HG02870 (cell line): ENCODE data around the gene NR1D2.
"Not testable (repeated sequence)": the region's sequence is repeated elsewhere in the genome, so short reads cannot be mapped to it uniquely, and the experiment has no call there.

Experiments used
- ATAC-seq: cut with Tn5 transposase; IDR thresholded peaks from one replicate; pipeline ENCODE4 v1.9.1; 2021; ENCODE audit warnings: mild to moderate bottlenecking, moderate library complexity; ENCODE audit not compliant: unreplicated experiment

Gene NR1D2

GRCh38 chr3:24002129-24002528 is 57.0 kb downstream of the NR1D2 start:
- ATAC-seq: no peak

- ATAC-seq: no peak
Measured at GRCh38 chr3:24003466-24003865, 58.4 kb downstream of the NR1D2 start.

- ATAC-seq: peak; percentile 81
Measured at GRCh38 chr3:24004171-24004938, 59.3 kb downstream of the NR1D2 start.

- ATAC-seq: no peak
Measured at GRCh38 chr3:24005669-24006068, 60.6 kb downstream of the NR1D2 start.

GRCh38 chr3:24010834-24011233 is 65.7 kb downstream of the NR1D2 start:
- not testable (repeated sequence) for ATAC-seq

- peak; percentile 58 for ATAC-seq
Measured at GRCh38 chr3:24012589-24013269, 67.6 kb downstream of the NR1D2 start.

GRCh38 chr3:24017305-24017704 is 72.2 kb downstream of the NR1D2 start:
- no peak for ATAC-seq

GRCh38 chr3:24018784-24019570 is 73.9 kb downstream of the NR1D2 start:
- no peak for ATAC-seq

- no peak for ATAC-seq
Measured at GRCh38 chr3:24019585-24019984, 74.5 kb downstream of the NR1D2 start.

- no peak for ATAC-seq
Measured at GRCh38 chr3:24020036-24020691, 75.1 kb downstream of the NR1D2 start.

GRCh38 chr3:24023197-24023596 is 78.1 kb downstream of the NR1D2 start:
- ATAC-seq: no peak

GRCh38 chr3:24025805-24026204 is 80.7 kb downstream of the NR1D2 start:
- no peak for ATAC-seq

GRCh38 chr3:24026665-24027064 is 81.6 kb downstream of the NR1D2 start:
- not testable (repeated sequence) for ATAC-seq

- ATAC-seq: no peak
Measured at GRCh38 chr3:24027946-24028345, 82.9 kb downstream of the NR1D2 start.
